Nephron (organoid): Measurements from ENCODE around the gene ALDH1A2.
A peak's percentile ranks its signal among the peaks of the same experiment; 100 is the strongest.
"Not testable (repeated sequence)": the region's sequence is repeated elsewhere in the genome, so short reads cannot be mapped to it uniquely, and the experiment has no call there.

Source experiments
- H3K27ac Mint-ChIP-seq, 3 experiments: 2 replicates each; pipeline ENCODE4 v1.8.0; 2020; ENCODE audit warnings: mixed read lengths in 3 of 3, mild to moderate bottlenecking in 2 of 3, moderate library complexity in 1 of 3
- H3K27me3 Mint-ChIP-seq: 2 replicates; pipeline ENCODE4 v1.8.0; 2021; ENCODE audit warnings: low read depth, mild to moderate bottlenecking, moderate library complexity, mixed read lengths
- H3K36me3 Mint-ChIP-seq: 2 replicates; pipeline ENCODE4 v1.8.0; 2020; ENCODE audit warnings: low read depth, mixed read lengths
- H3K4me1 Mint-ChIP-seq: 2 replicates; pipeline ENCODE4 v1.8.0; 2020; ENCODE audit warnings: mixed read lengths
- H3K4me3 Mint-ChIP-seq, 3 experiments: 2 replicates each; pipeline ENCODE4 v1.8.0; 2020; ENCODE audit warnings: mild to moderate bottlenecking in 3 of 3, mixed read lengths in 3 of 3, moderate library complexity in 2 of 3
- H3K9me3 Mint-ChIP-seq: 2 replicates; pipeline ENCODE4 v1.8.0; 2020; ENCODE audit warnings: mixed read lengths
- CTCF ChIP-seq, 3 experiments: fragments of 200-600 bp; sonication (generic); IDR thresholded peaks; one replicate each; pipeline ENCODE4 v1.5.0; 2021; ENCODE audit warnings: antibody characterized with exemption in 3 of 3; ENCODE audit not compliant: unreplicated experiment in 3 of 3

Gene ALDH1A2

GRCh38 chr15:58039079-58040035 lies 26.2 kb downstream of the ALDH1A2 start:
- Mint-ChIP-seq H3K36me3 (peaks cover 16% of the 10 kb centered on the region), H3K27ac (peak overlapping the region; percentile 71 to 83 (median 80)), H3K4me1 (peaks cover 68% of the 10 kb centered on the region), H3K9me3 (no peaks in the 10 kb centered on the region), H3K27me3 (no peaks in the 10 kb centered on the region), H3K4me3 (peak overlapping the region; percentile 12 to 25 (median 24))
- TF ChIP-seq CTCF (IDR thresholded peaks at IDR 0.05; ENCODE audit: unreplicated experiment in 3 of 3) = no peak

DNA sequence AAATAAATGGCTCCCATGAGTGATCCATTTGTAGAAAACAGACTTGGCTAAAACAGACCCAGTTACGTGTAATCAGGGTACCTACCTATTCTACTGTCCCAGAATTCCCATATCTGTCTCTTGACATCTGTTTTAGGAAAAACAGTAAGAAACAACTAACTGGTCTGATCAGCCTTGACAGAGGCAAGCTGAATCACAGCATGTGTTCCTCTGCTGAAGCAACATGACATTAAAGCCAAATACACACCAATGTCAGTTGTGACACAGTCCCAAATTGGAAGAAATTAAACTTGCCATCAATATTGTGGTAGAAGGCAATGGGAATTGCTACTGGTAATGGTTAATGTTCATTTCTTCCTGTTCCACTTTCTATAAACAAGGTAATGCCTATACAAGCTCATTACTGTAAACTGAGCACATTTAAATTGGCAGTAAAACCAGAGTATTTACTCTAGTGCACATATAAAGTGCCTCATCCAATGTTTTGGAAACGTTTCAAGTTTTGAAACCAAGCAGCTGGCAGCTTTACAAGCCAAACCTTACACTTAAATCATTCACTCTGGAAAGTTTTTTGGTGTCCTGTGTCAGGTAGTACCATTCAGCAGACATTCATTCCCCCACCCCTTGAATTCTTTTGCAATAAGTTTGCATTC lies 27.0 kb downstream of the ALDH1A2 start:
- Mint-ChIP-seq H3K36me3 (peaks cover 11% of the 10 kb centered on the region), H3K27ac (peak overlapping the region; percentile 71 to 83 (median 80)), H3K9me3 (no peaks in the 10 kb centered on the region), H3K4me3 (peak overlapping the region in 1 of 3 experiments; percentile 12), H3K4me1 (peaks cover 60% of the 10 kb centered on the region), H3K27me3 (no peaks in the 10 kb centered on the region)
- TF ChIP-seq CTCF (IDR thresholded peaks at IDR 0.05; ENCODE audit: unreplicated experiment in 3 of 3) = no peak

DNA sequence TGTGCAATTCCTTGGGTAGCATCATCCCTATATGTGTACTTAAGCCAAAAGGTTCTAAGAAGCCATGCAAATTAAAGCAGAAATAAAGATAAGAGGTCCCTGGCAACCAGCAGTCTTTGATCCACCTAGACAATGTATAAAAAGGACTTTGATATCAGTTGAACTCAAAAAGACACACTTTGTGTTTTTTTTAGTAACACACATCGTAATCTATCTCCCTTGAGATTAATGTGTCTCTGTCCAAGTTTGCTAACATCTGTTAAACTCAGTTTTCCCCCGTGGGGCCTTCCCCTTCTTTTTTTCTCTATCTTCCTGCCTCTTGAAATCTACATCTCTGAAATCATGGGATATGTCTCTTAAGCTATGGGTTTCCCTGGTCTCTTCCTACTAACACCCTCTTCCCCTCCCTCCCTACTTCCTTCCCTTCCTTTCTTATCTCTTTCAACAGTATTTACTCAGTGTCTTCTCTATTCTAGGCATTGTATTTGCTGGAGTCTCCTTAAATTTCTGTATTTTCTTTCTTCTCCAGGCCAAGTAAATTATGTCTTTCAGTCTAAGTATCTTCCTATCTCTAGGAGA lies 27.7 kb downstream of the ALDH1A2 start:
- H3K27me3 Mint-ChIP-seq = no peaks in the 10 kb centered on the region
- H3K36me3 Mint-ChIP-seq = peaks cover 15% of the 10 kb centered on the region
- peak overlapping the region; percentile 7 to 29 (median 8) for H3K4me3 Mint-ChIP-seq
- TF ChIP-seq CTCF (IDR thresholded peaks at IDR 0.05; ENCODE audit: unreplicated experiment in 3 of 3) = no peak
- H3K4me1 Mint-ChIP-seq = peaks cover 56% of the 10 kb centered on the region
- H3K9me3 Mint-ChIP-seq = peaks cover 1% of the 10 kb centered on the region
- H3K27ac Mint-ChIP-seq = peak overlapping the region; percentile 54 to 83 (median 80)

- no peak for TF ChIP-seq CTCF (IDR thresholded peaks at IDR 0.05; ENCODE audit: unreplicated experiment in 3 of 3)
- peak overlapping the region; percentile 75 to 83 (median 80) for H3K27ac Mint-ChIP-seq
- H3K9me3 Mint-ChIP-seq = peaks cover 4% of the 10 kb centered on the region
- H3K36me3 Mint-ChIP-seq = peaks cover 20% of the 10 kb centered on the region
- no peaks in the 10 kb centered on the region for H3K27me3 Mint-ChIP-seq
- H3K4me1 Mint-ChIP-seq = peaks cover 51% of the 10 kb centered on the region
- peak overlapping the region; percentile 8 to 36 (median 15) for H3K4me3 Mint-ChIP-seq
Measured at GRCh38 chr15:58036579-58036978, 28.9 kb downstream of the ALDH1A2 start.

DNA sequence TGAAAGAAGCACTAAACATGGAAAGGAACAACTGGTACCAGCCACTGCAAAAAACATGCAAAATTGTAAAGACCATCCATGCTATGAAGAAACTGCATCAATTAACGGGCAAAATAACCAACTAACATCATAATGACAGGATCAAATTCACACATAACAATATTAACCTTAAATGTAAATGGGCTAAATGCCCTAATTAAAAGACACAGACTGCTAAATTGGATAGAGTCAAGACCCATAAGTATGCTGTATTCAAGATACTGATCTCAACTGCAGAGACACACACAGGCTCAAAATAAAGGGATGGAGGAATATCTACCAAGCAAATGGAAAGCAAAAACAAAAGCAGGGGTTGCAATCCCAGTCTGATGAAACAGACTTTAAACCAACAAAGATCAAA lies 37.1 kb downstream of the ALDH1A2 start:
- H3K27me3 Mint-ChIP-seq, H3K27ac Mint-ChIP-seq, H3K4me1 Mint-ChIP-seq, H3K4me3 Mint-ChIP-seq: not testable (repeated sequence)
- H3K9me3 Mint-ChIP-seq = peaks cover 63% of the 10 kb centered on the region
- H3K36me3 Mint-ChIP-seq = peaks cover 84% of the 10 kb centered on the region

DNA sequence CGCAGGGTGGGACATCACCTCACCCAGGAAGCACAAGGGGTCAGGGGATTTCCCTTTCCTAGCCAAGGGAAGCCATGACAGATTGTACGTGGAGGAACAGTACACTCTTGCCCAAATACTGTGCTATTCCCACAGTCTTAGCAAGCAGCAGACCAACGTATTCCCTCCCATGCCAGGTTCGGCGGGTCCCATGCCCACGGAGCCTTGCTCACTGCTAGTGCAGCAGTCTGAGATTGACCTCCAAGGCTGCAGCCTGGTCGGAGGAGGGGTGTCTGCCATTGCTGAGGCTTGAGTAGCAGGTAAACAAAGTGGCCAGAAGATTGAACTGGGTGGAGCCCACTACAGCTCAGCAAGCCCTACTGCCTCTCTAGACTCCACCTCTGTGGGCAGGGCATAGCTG lies 39.0 kb downstream of the ALDH1A2 start:
- no peak for TF ChIP-seq CTCF (IDR thresholded peaks at IDR 0.05; ENCODE audit: unreplicated experiment in 3 of 3)
- H3K4me1 Mint-ChIP-seq = no peaks in the 10 kb centered on the region
- H3K27me3 Mint-ChIP-seq = no peaks in the 10 kb centered on the region
- H3K9me3 Mint-ChIP-seq = peaks cover 75% of the 10 kb centered on the region
- H3K27ac Mint-ChIP-seq = no peak overlapping the region
- H3K4me3 Mint-ChIP-seq = no peak overlapping the region
- H3K36me3 Mint-ChIP-seq = peaks cover 88% of the 10 kb centered on the region
